AG10803 (cell line): ENCODE results near the gene CD300LF.

Experiments used
- DNase-seq: peaks from one replicate; pipeline ENCODE4 v3.0.0; 2010; ENCODE audit warnings: low read depth
- H3K4me3 ChIP-seq: 2 replicates; pipeline ENCODE4 v1.5.1; 2011; ENCODE audit warnings: mild to moderate bottlenecking, low read length, control low read depth
- TF ChIP-seq, protein P1 (sequence below): conservative IDR thresholded peaks from 2 replicates; pipeline ENCODE4 v1.5.1; 2011; ENCODE audit warnings: mild to moderate bottlenecking, low read length, control low read depth, inconsistent platforms

CD300LF gene

DNA sequence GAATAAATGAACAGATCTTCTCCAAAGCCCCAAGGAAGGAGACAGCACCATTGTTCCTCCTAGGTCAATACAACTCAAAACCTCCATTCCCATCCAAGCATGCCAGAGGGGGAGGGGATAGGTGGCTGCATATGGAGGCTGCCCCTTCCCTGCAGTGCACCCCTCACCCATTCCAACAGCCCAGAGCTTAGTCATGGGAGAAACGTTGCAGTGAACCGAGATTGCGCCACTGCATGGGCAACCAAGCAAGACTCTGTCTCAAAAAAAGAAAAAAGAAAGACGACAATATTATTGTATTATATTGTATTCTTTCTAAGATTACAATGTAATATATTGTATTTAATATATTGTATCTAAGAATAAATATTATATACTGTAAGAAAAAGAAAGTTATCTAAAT lies 52.8 kb downstream of the CD300LF start:
- TF ChIP-seq, protein P1, sequence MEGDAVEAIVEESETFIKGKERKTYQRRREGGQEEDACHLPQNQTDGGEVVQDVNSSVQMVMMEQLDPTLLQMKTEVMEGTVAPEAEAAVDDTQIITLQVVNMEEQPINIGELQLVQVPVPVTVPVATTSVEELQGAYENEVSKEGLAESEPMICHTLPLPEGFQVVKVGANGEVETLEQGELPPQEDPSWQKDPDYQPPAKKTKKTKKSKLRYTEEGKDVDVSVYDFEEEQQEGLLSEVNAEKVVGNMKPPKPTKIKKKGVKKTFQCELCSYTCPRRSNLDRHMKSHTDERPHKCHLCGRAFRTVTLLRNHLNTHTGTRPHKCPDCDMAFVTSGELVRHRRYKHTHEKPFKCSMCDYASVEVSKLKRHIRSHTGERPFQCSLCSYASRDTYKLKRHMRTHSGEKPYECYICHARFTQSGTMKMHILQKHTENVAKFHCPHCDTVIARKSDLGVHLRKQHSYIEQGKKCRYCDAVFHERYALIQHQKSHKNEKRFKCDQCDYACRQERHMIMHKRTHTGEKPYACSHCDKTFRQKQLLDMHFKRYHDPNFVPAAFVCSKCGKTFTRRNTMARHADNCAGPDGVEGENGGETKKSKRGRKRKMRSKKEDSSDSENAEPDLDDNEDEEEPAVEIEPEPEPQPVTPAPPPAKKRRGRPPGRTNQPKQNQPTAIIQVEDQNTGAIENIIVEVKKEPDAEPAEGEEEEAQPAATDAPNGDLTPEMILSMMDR, result no peak
- H3K4me3 ChIP-seq, result no peak overlapping the region
- no peak for DNase-seq

DNA sequence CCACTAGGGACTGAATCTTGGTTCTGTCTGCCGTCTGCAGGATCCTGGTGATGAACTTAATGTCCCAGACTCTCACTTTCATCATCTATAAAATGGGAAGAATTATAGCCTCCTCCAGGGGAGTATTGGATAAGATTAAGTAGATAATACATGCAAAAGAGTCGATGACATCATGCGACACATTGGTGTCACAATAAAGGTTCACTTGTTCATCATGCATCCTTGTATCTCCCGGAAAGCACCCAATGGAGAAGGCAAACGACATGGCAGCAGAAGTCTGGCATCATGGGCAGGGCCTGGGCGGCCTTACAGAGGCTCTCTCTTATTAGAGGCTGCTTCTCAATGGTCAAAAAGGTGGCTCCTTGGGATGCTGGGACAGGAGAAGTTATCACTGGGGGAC lies 54.1 kb downstream of the CD300LF start:
- TF ChIP-seq, protein P1, result no peak
- DNase-seq, result no peak
- no peak overlapping the region for H3K4me3 ChIP-seq

DNA sequence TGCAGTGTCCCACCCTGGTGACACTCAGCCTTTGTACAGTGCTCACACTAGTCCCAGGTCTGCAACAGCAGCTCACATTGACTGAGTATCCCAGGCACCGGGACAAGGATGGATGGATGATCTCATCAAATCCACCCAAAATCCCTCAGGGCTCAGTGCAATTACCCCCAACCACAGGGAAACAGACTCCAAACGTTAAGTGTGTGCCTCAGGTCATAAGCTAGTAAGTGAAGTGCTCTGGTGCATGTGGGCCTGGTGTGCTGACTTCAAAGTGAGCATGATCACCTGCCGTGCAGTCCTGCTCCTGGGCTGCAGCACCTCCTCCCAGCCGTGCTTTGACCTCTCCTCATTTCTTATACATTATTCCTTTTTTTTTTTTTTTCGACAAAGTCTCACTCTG lies 58.0 kb downstream of the CD300LF start:
- TF ChIP-seq, protein P1, result no peak
- H3K4me3 ChIP-seq, result no peak overlapping the region
- no peak for DNase-seq

DNA sequence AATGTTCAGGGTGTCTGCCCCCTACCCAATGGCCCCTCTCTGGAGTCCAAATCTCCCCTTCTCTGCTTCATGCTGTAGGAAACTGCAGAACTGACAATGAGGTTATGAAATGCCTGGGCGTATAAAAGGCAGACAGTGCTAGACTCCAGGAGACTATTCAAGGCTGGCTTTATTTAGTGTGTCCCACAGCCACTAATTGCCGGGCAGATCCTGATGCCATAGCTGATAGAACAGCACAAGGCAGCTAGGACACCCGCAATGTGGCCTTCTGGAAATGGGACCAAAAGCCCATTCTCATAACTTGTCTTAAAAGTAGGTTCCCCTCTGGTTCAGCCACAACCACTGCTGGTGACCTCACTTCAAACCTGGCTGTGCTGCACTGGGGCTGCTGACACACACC lies 60.7 kb downstream of the CD300LF start:
- TF ChIP-seq, protein P1, result no peak
- no peak for DNase-seq
- no peak overlapping the region for H3K4me3 ChIP-seq

DNA sequence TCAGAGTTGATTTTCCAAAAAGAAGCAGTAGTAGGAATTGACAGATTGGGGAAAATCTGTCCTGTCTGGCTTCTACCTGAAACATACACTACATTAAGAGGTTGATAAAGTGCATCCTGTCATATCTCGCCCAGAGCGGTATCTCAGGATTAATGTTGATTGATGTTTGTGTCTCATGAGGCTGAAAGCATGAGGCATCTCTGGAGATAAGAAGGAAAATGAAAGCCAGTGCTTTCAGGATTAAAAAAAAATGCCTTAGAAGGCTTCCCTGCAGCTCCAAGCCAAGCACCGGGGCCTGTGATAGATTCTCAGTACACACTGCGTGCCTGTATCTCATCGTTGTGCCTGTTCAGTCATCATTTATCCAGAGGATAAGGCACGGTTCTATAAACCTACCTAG lies 62.8 kb downstream of the CD300LF start:
- DNase-seq, result no peak
- no peak overlapping the region for H3K4me3 ChIP-seq
- TF ChIP-seq, protein P1, result no peak

DNA sequence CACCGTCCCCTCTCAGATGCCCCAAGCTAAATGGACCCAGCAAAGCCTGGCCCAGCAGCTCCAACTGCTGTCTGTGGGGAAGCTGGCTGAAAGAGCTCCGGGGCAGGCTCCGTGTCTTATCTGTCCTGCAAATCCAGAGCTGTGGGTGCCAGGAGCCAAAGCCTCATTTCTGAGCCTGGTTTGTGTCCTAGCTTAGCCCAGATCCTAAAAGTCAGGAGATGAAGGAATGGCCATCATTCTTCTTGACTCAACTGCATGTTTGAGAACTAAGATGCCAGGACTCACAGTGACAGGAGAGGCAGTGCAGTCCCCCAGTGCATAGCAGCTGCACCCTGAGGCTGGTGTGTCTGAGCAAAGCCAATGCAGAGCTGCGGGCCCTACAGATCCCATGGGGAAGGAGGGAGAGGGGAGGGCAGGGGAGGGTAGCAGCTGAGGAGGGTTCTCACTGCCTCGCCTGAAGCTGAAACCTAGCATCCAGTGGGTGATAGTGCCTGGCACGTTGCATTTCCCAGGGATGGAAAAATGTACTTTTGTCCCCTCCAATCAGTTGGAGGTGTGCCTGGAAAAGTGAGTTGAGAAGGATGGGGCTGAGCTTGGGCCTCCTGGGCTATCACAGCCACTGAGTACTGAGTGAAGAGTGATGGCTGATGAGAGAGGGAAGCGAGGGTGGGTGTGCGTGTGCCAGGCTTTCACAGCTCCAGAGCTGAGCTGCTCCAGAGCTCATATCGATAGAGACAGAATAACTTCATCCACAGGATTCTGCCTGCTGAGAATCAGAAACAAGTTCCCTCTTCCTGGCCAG lies 64.7 kb downstream of the CD300LF start:
- TF ChIP-seq, protein P1, result no peak
- no peak overlapping the region for H3K4me3 ChIP-seq
- no peak for DNase-seq

DNA sequence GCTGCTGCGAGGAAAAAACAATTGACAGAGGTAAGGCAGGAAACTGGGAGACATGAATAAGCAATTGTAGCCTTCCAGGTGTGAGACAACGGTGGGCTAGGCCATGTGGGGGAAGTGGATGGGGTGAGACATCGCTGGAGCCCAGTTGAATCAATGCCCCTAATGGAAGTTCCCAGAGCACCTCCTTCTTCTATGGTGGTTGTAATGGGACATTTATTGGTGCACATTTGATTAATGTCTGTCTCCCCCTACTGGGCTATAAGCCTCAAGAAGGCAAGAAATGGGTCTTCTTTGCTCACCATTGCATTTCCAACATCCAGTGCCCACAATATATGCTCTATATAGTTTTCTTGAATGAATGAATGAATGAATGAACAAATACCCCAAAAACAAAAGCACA lies 66.5 kb downstream of the CD300LF start:
- TF ChIP-seq, protein P1, result no peak
- DNase-seq, result no peak
- H3K4me3 ChIP-seq, result no peak overlapping the region
